GM12874 (cell line): ENCODE results near the gene HSPB7.

ENCODE experiments used
- TF ChIP-seq, protein P1 (sequence below): IDR thresholded peaks from 2 replicates; pipeline ENCODE4 v1.5.1; 2011; ENCODE audit warnings: low read depth, mild to moderate bottlenecking, control low read depth, low read length, moderate library complexity; ENCODE audit not compliant: insufficient read depth

The HSPB7 gene

DNA sequence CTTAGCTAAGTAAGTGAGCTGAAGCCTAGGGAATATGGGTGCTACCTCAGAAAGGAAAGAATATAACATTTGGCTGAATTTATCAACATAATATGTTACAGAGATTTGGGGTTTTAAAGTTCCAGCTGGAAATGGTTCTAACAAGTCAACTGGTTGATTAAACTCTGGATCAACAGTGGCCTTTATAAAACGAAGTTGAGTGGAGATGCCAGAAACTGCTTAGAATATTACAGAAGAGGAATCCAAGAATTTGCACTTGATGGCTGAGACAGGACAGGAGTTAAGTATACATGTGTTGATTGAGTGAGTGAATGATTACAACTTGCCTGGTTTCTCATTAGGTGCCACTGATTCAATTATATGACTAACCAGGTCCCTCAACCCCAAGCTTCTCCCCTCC is 34.6 kb downstream of the HSPB7 start:
- TF ChIP-seq, protein P1, sequence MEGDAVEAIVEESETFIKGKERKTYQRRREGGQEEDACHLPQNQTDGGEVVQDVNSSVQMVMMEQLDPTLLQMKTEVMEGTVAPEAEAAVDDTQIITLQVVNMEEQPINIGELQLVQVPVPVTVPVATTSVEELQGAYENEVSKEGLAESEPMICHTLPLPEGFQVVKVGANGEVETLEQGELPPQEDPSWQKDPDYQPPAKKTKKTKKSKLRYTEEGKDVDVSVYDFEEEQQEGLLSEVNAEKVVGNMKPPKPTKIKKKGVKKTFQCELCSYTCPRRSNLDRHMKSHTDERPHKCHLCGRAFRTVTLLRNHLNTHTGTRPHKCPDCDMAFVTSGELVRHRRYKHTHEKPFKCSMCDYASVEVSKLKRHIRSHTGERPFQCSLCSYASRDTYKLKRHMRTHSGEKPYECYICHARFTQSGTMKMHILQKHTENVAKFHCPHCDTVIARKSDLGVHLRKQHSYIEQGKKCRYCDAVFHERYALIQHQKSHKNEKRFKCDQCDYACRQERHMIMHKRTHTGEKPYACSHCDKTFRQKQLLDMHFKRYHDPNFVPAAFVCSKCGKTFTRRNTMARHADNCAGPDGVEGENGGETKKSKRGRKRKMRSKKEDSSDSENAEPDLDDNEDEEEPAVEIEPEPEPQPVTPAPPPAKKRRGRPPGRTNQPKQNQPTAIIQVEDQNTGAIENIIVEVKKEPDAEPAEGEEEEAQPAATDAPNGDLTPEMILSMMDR: no peak

DNA sequence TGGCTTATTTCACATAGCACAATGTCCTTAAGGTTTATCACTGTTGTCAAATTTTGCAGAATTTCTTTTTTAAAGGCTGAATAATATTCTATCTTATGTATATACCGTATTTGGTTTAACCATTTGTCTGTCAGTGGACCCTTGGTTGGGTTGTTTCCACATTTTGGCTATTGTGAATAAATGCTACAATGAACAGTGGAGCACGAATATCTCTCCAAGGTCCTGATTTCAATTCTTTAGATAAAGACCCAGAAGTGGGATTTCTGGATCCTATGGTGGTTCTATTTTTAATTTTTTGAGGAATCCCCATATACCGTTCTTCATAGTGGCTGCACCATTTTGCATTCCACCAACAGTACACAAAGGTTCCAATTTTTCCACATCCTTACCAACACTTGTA is 36.2 kb downstream of the HSPB7 start:
- TF ChIP-seq, protein P1: no peak

DNA sequence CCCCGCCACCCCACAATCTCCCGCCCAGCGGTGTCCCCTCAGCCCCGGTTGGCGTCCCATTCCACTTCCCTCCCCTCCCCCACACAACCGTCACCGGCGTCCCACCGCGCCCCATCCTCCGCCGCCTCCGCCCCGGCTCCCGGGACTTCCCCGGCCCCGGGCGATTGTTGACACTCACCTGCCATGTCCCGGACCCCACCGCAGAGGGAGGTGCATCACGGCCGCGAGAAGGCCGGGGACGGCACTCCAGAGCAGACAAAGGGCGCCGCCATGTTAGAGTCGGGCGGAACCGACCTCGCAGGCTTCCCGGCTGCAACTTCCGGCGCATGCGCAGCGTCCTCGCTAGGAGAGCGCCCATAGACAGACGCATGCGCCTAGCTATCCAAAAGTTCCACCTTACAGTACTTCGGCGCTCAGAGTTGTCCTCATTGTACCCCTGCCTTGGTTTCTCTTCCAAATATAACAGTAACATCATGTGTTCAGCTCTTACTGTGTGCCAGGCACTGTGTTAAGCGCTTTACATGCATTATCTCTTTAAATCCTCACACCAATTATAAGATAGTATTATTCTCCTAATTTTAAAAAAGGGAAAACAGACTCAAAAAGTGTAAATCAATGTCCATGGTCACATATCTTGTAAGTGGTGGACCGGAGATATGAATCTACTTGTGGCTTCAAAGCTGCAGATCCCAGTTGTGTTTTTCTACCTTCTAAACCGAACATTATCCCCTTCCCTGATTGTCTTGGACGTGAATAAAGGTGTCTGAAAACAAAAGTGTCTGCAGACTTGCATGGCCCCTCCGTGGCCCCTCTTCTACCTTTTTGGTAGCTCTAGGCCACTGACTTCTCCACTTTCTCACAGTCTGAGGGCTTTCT is 41.8 kb downstream of the HSPB7 start, which contains the start of gene ZBTB17:
TSS of gene ZBTB17 (minus strand) at position 297 of the 876 bp plus-strand sequence. CDS start 27,606 bp downstream, outside the sequence.
- TF ChIP-seq, protein P1: no peak

DNA sequence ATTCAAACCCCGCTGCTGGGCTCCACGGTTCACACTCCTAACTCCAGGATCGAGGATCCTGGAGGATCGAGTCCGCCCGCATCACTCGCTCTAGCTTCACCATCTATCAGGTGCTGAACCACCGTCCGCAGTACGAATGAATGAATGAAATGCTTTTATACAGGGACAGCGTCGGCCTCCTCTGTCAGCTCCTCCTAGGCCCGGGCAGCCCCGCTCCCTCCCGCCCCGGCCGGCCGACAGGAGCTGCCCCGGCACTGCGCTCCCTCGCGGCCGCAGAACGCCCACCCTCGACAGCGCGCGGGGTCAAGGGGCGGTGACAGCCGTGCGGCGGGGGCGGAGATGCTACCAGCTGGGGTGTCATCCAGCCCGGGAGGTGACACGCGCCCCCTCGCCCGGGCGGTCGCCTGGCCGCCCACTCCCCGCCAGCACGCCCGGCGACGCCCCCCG is 42.5 kb downstream of the HSPB7 start:
- TF ChIP-seq, protein P1: peak; percentile 26

DNA sequence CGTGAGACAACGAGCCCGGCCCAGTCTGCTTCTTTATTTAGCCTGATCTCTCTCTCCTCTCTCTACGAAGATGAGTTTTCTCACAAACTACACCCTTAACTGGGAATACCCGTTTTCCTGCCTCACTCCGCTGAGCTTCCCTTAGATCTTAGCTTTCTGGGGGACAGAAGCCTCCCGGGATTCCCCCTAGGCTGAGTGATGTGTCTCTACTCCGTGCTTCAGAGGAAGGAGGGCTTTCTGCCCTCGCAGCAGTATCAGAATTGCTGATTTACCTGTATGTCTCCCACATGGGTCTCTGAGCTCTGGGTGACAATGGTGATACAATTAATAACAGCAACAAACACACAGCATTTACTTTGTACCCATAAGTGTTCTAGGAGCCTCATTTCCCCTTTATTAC is 43.0 kb downstream of the HSPB7 start:
- TF ChIP-seq, protein P1: no peak

DNA sequence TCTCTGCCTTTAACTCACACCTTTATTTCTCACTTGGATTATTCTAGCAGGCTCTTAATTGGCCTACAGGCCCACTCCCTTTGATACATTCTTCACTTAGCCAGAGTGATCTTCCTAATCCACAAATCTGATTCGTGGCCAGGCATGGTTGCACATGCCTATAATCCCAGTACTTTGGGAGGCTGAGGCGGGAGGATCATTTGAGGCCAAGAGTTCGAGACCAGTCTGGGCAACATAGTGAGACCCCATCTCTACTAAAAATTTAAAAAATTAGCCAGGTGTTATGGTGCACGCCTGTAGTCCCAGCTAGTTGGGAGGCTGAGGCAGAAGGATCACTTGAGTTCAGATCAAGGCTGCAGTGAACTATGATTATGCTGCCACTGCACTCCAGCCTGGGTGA is 44.1 kb downstream of the HSPB7 start:
- TF ChIP-seq, protein P1: no peak

DNA sequence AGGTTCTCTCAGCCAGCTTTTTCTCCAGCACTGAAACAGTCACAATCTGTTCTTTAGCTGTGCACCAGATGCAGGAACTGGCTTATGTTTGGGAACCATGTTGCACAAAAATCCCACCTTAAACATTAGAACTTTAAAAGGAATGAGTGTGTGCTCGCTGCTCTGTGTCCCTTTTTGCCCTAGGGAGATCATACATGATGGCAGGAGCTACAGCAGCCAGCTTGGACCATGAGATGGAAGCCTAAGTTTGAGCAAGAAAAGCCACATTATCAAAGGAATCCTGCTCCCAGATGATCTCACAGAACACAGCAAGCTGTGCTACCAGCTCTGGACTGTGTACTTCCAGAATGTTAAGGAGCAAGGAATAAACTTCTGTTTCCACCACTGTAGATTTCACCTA is 45.4 kb downstream of the HSPB7 start:
- TF ChIP-seq, protein P1: no peak
